Non-pigmented ciliary epithelial cell (primary cell): ENCODE data around the gene IL25.
"Not testable (repeated sequence)": the region's sequence is repeated elsewhere in the genome, so short reads cannot be mapped to it uniquely, and the experiment has no call there.

Experiments used
- DNase-seq: peaks from one replicate; pipeline ENCODE4 v3.0.0-alpha.2; 2010; ENCODE audit warnings: low read depth

IL25 gene

GRCh38 chr14:23409475-23409874 is 36.9 kb downstream of the IL25 start:
- no peak for DNase-seq

- DNase-seq, result no peak
Observed at GRCh38 chr14:23409966-23410635, 37.5 kb downstream of the IL25 start.

GRCh38 chr14:23411563-23412525 is 39.2 kb downstream of the IL25 start:
- no peak for DNase-seq

GRCh38 chr14:23413681-23414080 is 41.1 kb downstream of the IL25 start:
- no peak for DNase-seq

- DNase-seq, result no peak
Observed at GRCh38 chr14:23414254-23414653, 41.6 kb downstream of the IL25 start.

GRCh38 chr14:23414906-23415820 is 42.6 kb downstream of the IL25 start:
- no peak for DNase-seq

GRCh38 chr14:23415821-23416778 is 43.5 kb downstream of the IL25 start:
- no peak for DNase-seq

- DNase-seq, result no peak
Observed at GRCh38 chr14:23416801-23417200, 44.2 kb downstream of the IL25 start.

GRCh38 chr14:23417269-23417668 is 44.7 kb downstream of the IL25 start:
- DNase-seq, result not testable (repeated sequence)

GRCh38 chr14:23418021-23418420 is 45.4 kb downstream of the IL25 start:
- DNase-seq, result no peak

- DNase-seq, result not testable (repeated sequence)
Observed at GRCh38 chr14:23419646-23420045, 47.0 kb downstream of the IL25 start.

GRCh38 chr14:23421594-23421993 is 49.0 kb downstream of the IL25 start:
- DNase-seq, result no peak

- no peak for DNase-seq
Observed at GRCh38 chr14:23423657-23424056, 51.0 kb downstream of the IL25 start.

- DNase-seq, result no peak
Observed at GRCh38 chr14:23425169-23425568, 52.6 kb downstream of the IL25 start.

- not testable (repeated sequence) for DNase-seq
Observed at GRCh38 chr14:23425798-23426197, 53.2 kb downstream of the IL25 start.
